ENCODE results near the gene GRM1. TPM values are rescaled to one million over a fixed set of nuclear protein-coding genes. Genes with fewer than 3 reads are reported as not detected.

The GRM1 gene
- total RNA-seq, 2 experiments from 2014 or later, result not detected

- H3K4me3 ChIP-seq (ENCODE audit: low read length), result no peak overlapping the region
- no peak for TF ChIP-seq CTCF (IDR thresholded peaks at IDR 0.05)
- ChIA-PET CTCF (no interaction called here), POLR2A (no interaction called here)
- H3K36me3 Mint-ChIP-seq (ENCODE audit: low read depth), result no peaks in the 10 kb centered on the region
- intact Hi-C loops (cut with DNase I, micrococcal nuclease), result no loop called here
- H3K4me1 ChIP-seq (ENCODE audit: insufficient read depth, low read length), result no peaks in the 10 kb centered on the region
- H3K9me3 Mint-ChIP-seq, result no peaks in the 10 kb centered on the region
- no peak overlapping the region for H3K27ac ChIP-seq (ENCODE audit: low read depth in 1 of 2, low read length in 2 of 2)
- ATAC-seq (ENCODE audit: poor library complexity) (no peak), DNase-seq (no peak)
- no peaks in the 10 kb centered on the region for H3K4me1 Mint-ChIP-seq (ENCODE audit: low read depth)
- H3K27me3 ChIP-seq (ENCODE audit: control insufficient read depth in 1 of 2, insufficient read depth in 2 of 2, low read length in 2 of 2), result no peaks in the 10 kb centered on the region
- H3K27me3 Mint-ChIP-seq, result no peaks in the 10 kb centered on the region
- no peak overlapping the region for H3K27ac Mint-ChIP-seq
- H3K36me3 ChIP-seq (ENCODE audit: insufficient read depth, low read length), result no peaks in the 10 kb centered on the region
- H3K4me3 Mint-ChIP-seq, result no peak overlapping the region
- peaks cover 0 to 3% of the 10 kb centered on the region in 2 experiments for H3K9me3 ChIP-seq (ENCODE audit: control insufficient read depth in 1 of 2, insufficient read depth in 1 of 2, low read length in 2 of 2)
Measured at GRCh38 chr6:146426516-146426915, 397.7 kb downstream of the GRM1 start.

GRCh38 chr6:146429831-146430230 is 401.0 kb downstream of the GRM1 start:
- POLR2A ChIA-PET, result no interaction called here
- intact Hi-C loops (cut with DNase I, micrococcal nuclease), result no loop called here
- H3K27me3 ChIP-seq (ENCODE audit: control insufficient read depth in 1 of 2, insufficient read depth in 2 of 2, low read length in 2 of 2), result peaks cover 4% of the 10 kb centered on the region in 2 experiments

GRCh38 chr6:146433881-146434731 is 405.2 kb downstream of the GRM1 start:
- DNase-seq (no peak), ATAC-seq (ENCODE audit: poor library complexity) (no peak)
- H3K27ac ChIP-seq (ENCODE audit: low read depth in 1 of 2, low read length in 2 of 2), result no peak overlapping the region
- ChIA-PET CTCF (no interaction called here), POLR2A (no interaction called here)
- no peaks in the 10 kb centered on the region for H3K4me1 Mint-ChIP-seq (ENCODE audit: low read depth)
- no peaks in the 10 kb centered on the region for H3K4me1 ChIP-seq (ENCODE audit: insufficient read depth, low read length)
- peaks cover 5 to 10% of the 10 kb centered on the region in 2 experiments for H3K27me3 ChIP-seq (ENCODE audit: control insufficient read depth in 1 of 2, insufficient read depth in 2 of 2, low read length in 2 of 2)
- H3K27me3 Mint-ChIP-seq, result peaks cover 46% of the 10 kb centered on the region
- no peak overlapping the region for H3K27ac Mint-ChIP-seq
- intact Hi-C loops (cut with DNase I, micrococcal nuclease), result no loop called here
- H3K9me3 Mint-ChIP-seq, result no peaks in the 10 kb centered on the region
- no peaks in the 10 kb centered on the region for H3K36me3 Mint-ChIP-seq (ENCODE audit: low read depth)
- no peak for TF ChIP-seq CTCF (IDR thresholded peaks at IDR 0.05)
- no peak overlapping the region for H3K4me3 ChIP-seq (ENCODE audit: low read length)
- H3K9me3 ChIP-seq (ENCODE audit: control insufficient read depth in 1 of 2, insufficient read depth in 1 of 2, low read length in 2 of 2), result peaks cover 0 to 11% of the 10 kb centered on the region in 2 experiments
- no peak overlapping the region for H3K4me3 Mint-ChIP-seq
- H3K36me3 ChIP-seq (ENCODE audit: insufficient read depth, low read length), result no peaks in the 10 kb centered on the region

More at GRCh38 chr6:146429831-146430230, 401.0 kb downstream of the GRM1 start:
- H3K9me3 Mint-ChIP-seq, result no peaks in the 10 kb centered on the region
- Histone ChIP-seq H3K4me3 (ENCODE audit: low read length) (no peak overlapping the region), H3K9me3 (ENCODE audit: control insufficient read depth in 1 of 2, insufficient read depth in 1 of 2, low read length in 2 of 2) (peaks cover 0 to 11% of the 10 kb centered on the region in 2 experiments), H3K27ac (ENCODE audit: low read depth in 1 of 2, low read length in 2 of 2) (no peak overlapping the region), H3K36me3 (ENCODE audit: insufficient read depth, low read length) (no peaks in the 10 kb centered on the region), H3K4me1 (ENCODE audit: insufficient read depth, low read length) (no peaks in the 10 kb centered on the region)
- H3K4me1 Mint-ChIP-seq (ENCODE audit: low read depth), result no peaks in the 10 kb centered on the region
- CTCF ChIA-PET, result no interaction called here
- ATAC-seq (ENCODE audit: poor library complexity) (no peak), DNase-seq (no peak)
- no peak for TF ChIP-seq CTCF (IDR thresholded peaks at IDR 0.05)
- H3K4me3 Mint-ChIP-seq, result no peak overlapping the region
- peaks cover 14% of the 10 kb centered on the region for H3K27me3 Mint-ChIP-seq
- H3K36me3 Mint-ChIP-seq (ENCODE audit: low read depth), result no peaks in the 10 kb centered on the region
- H3K27ac Mint-ChIP-seq, result no peak overlapping the region

All from CD4-positive, alpha-beta T cell (primary cell).